Germinal center (tissue), 1 donor: ENCODE data around the gene OR8U1.
"Not testable (repeated sequence)": the region's sequence is repeated elsewhere in the genome, so short reads cannot be mapped to it uniquely, and the experiment has no call there.

Experiments used
- DNase-seq: peaks from one replicate; pipeline ENCODE4 v3.0.0; 2012; ENCODE audit warnings: mixed read lengths, low spot score

The OR8U1 gene

DNA sequence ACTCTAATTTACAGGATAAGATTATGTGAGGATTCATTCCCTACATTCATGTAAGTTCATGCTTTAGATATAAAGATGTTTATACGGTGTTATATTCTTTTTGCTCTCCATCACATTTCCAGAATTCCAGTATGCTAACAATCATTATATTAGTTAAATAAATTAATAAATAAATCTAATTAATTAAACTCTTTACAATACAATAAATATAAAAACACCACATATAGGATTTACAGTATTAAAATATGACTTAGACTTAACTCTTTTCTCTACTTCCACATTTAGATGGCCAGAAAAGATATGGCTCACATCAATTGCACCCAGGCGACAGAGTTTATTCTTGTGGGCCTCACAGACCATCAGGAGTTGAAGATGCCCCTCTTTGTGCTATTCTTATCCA lies at the start of gene OR8U1:
TSS of gene OR8U1 (plus strand) at position 301 of the 400 bp plus-strand sequence. CDS start at position 301, 0 bp downstream.
- no peak for DNase-seq

DNA sequence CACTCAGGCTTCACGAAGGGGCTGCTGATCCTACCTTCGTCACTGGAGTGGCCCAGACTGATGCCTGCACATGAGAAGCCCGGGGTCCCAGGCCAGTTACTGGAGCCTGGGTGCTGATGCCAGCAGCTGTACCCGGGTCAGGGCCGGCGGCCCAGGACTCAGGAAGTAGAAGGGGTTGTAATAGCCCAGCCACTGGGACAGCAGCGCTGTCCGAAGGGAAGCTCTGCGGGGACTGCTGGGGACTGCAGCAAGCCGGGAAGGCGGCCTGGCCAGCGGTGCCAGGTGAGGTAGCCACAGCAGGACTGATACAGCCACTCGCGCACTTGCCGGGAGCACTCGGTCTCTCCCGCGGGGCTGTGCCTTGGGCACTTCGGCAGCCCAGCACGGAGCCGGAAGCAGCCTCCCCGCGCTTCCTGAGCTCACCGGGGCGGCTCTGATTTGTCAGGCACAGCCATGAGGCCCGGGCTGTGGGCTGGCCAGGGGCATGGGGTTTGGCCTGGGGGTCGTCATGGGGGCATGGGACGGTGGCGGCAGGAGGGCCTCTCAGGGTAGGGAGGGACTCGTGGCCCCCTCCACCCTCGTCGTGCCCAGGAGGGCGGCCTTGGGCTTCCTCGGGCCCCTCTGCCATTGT lies 43.4 kb upstream of the OR8U1 start:
- DNase-seq, result no peak

DNA sequence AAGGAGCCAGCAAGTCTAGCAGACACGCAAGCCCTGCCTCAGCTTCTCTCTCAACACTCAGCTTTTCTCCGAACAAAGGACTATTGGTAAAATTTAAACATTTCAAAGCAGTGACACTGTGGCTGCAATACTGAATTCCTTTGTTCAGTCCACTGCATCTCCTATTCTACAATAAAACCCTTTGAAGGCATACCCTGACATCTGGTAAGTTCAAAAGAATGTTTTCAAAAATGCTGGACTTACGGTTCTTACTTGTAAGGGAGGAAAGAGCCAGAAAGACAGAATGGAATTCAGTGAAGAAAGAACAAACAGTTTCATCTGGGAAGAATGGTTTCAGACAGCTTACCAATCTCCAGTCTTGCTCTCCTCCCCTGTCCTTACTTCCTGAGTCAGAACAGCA lies 42.3 kb upstream of the OR8U1 start:
- DNase-seq, result no peak

DNA sequence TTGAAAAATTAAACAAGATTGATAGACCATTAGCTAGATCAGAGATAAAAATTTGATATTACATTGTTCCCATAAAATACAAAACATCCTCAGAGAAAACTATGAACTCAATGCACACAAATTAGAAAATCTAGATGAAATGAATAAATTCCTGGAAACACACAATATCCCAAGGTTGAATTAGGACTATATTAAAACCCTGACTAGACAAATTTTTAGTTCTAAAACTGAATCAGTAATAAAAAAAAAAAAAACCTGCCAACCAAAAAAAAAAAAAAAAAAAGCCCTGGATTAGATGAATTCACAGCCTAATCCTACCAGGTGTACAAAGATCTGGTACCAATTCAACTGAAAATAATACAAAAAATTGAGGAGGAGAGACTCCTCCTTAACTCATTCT lies 35.1 kb upstream of the OR8U1 start:
- no peak for DNase-seq

DNA sequence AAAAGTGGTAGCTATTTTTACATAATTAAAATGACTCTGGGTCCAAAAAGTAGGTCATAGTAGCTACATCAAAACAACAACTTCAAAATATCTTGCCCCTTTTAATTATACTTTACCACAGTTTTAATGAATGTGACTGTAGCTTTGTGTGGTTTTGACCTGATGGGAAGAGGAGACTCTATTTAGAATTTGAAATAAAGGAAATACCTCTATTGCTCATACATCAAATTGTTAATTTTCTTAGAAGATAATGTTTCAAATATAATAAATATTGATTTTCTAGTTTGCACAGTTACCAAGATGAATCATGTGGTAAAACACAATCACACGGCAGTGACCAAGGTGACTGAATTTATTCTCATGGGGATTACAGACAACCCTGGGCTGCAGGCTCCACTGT lies 29.7 kb upstream of the OR8U1 start, which contains the start of gene OR8K1:
TSS of gene OR8K1 (plus strand) at position 301 of the 400 bp plus-strand sequence. CDS start at position 301, 0 bp downstream.
- no peak for DNase-seq

DNA sequence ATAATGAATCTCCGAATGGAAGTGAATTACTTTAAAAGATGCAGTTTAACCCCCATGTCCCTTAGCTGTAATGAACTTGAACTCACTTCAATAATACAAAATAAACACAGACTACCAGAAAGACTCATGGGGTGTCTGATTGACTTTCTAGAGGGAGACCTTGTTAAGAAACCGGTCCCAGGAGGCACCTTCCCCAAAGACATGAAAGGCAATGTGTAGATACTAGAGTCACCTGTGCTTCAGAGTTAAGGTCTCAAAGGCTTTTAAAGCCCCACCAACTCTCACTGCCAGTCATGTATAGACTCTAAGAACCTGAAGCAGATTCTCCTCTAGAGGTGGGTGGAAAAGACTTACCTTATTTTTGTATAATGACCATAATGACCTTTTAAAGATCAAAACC lies 21.4 kb upstream of the OR8U1 start, which contains the start of gene OR8J1:
TSS of gene OR8J1 (plus strand) at position 301 of the 400 bp plus-strand sequence. CDS start 5,956 bp downstream, outside the sequence.
- no peak for DNase-seq

DNA sequence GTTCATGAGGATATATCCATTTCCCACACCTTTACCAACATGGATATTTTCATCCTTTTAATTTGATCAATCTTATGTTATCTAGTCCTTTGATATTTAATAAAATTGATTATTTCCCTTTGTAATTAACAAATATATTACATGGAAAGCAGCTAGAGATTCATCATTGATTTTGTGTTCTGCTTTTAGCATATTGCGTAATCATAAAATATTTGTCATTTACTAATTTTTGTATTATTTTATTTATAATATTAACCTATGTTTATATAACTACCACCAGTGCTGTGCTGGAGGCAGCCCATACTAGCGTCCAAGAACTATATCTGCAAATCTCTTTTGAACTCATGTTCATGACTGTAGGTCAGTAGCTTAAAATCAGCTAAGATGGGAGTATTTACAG lies 4.7 kb downstream of the OR8U1 start:
- DNase-seq, result no peak

DNA sequence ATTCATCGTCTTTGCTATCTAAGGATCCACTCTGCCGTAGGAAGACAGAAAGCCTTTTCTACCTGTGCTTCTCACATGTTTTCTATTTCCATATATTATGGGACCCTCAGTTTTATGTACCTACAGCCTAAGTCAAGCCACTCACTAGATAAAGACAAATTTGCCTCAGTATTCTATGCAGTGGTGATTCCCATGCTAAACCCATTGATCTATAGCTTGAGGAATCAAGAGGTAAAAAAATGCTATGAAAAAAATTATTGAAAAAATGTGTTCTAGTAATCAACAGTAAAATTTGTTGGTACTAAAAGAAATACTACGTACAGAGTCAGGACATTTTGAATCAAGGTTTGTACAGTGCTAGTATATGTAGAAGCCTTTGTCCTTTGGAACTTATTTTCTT lies 19.0 kb downstream of the OR8U1 start:
- no peak for DNase-seq

DNA sequence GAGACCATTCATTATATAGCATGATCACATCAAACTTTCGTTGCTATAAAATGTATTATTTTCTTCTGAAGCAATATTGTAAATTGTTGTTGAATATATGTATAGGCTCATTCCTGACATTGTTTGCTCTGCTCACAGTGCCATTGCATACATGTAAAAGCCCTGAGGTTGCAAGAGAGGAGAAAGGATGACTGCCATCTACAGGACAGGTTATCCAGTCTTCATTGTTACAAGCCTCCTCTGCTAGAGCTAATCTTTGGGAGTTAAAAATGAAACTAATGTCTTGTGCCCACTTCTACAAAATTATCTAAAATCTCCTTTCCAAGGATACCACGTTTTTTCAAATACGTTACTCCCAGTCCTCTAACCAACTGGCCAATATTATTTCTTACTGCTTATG lies 20.6 kb downstream of the OR8U1 start:
- DNase-seq, result no peak

DNA sequence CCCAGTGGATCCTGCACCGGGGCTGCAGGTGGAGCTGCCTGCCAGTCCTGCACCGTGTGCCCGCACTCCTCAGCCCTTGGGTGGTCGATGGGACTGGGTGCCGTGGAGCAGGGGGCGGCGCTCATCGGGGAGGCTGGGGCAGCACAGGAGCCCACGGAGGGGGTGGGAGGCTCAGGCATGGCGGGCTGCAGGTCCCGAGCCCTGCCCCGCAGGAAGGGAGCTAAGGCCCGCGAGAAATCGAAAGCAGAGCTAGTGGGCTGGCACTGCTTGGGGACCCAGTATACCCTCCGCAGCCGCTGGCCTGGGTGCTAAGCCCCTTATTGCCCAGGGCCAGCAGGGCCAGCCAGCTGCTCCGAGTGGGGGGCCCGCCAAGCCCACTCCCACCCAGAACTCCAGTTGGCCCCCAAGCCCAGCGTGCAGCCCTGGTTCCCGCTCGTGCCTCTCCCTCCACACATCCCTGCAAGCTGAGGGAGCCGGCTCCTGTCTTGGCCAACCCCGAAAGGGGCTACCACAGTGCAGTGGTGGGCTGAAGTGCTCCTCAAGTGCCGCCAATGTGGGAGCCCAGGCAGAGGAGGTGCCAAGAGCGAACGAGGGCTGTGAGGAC lies 26.5 kb downstream of the OR8U1 start:
- not testable (repeated sequence) for DNase-seq

DNA sequence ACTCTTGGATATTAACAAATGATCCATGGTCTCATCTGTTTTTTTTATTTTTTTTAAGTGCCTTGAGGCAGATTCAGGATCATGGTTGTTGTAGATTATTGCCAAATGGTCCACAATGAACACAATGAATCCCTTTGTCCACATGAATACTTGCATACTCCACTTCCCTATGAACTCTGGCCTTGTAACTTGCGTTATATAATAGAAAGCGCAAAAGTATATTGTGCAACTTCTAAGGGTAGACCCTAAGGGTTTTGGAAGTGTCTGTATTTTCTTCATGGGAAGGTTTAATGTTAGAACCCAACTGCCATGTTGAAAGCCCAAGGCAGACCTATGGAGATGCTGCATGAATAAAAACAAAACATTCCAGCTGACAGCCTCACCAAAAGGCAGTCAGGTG lies 29.0 kb downstream of the OR8U1 start:
- no peak for DNase-seq

DNA sequence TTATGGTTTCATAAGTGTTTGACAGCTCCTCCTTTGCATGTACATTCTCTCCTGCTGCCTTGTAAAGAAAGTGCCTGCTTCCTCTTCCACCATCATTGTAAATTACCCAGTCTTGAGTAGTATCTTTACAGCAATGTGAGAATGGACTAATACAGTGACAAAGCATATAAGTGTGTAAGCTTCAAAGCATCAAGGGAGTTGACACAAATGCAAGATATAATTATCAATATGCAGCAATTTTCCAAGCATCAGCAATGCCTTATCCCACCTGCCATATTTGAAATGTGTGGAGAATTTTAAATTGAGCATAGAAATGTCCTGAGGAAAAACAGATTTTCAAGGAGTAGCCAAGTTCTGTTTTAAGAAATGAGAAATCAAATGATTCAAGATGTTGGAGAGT lies 35.4 kb downstream of the OR8U1 start:
- DNase-seq, result no peak

DNA sequence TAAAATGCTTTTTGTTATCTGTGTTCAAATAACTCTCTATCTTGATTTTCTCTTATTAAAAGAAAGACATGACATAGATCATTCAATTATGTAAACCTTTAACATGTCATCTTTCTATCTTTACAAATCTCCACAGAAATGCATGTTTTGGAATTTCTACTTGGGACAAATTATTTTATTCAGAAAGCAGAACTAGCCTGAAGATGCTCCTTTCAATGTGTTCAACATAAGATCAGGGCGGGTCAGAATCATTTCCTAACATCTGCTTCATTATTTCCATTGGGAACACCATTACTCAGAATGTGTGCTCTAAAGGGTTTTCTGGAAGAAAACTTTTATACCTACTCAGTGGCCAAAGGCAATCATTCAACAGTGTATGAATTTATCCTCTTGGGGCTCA lies 37.0 kb downstream of the OR8U1 start, which contains the start of gene OR5AL1:
TSS of gene OR5AL1 (plus strand) at position 301 of the 400 bp plus-strand sequence.
- DNase-seq, result no peak
